ENCODE measurements around the gene PHACTR3. TPM values are rescaled to one million over a fixed set of nuclear protein-coding genes. Genes with fewer than 3 reads are reported as not detected.
"Not testable (repeated sequence)": the region's sequence is repeated elsewhere in the genome, so short reads cannot be mapped to it uniquely, and the experiment has no call there.

PHACTR3 gene
- polyA plus RNA-seq (2013, experiment 1 of 2), result not detected
- polyA plus RNA-seq (2013, experiment 2 of 2), result not detected

DNA sequence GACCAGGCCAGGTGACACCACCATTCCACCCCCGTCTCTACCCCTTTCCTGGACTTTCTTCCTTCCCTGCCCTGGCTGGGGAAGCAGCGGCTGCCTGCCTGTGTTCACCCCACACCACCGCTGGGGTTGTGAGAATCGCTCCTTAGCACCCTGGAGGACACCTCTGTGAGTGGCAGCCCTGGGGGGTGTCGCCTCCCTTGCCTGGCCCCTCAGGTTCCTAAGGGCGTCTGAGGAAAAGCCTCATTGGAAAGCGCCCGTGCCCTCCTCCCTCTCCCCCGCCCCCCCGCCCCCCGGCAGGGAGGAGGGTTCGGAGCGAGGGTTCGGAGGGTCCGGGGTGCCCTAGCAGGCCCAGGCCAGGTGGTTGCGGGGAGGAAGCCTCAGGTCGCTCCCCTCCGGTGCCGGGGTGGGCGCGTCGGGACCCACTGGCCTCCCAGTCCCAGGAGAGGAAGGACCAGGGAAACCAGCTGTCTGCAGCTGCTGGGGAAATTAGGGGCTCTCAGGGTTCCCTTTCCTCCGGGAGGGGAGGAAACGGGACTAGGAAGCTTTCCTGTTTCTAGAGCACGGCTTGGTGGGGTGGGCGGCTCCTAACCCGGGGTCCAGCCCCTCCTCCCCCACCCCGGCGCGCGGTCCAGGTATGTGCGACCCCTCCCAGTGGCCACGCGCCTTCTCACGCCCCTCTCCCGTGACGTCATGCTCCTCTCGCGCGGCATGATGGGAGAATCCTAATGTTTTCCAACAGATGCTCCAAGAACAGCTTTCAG, at the start of gene PHACTR3:
PHACTR3 (plus strand) TSS at position 760 of the 761 bp plus-strand sequence. CDS start 475 bp downstream, outside the sequence.
- no peak within 1 kb of the TSS for H2AK5ac ChIP-seq (ENCODE audit: low read length, severe bottlenecking)
- no peak within 1 kb of the TSS for H3K14ac ChIP-seq (ENCODE audit: low read length in 2 of 2)
- H2AFZ ChIP-seq (ENCODE audit: low read depth, low read length), result no peak within 1 kb of the TSS
- H3K27ac ChIP-seq (ENCODE audit: low read length, poor library complexity, severe bottlenecking), result no peak within 1 kb of the TSS
- H4K91ac ChIP-seq (ENCODE audit: low read length), result no peak within 1 kb of the TSS
- H2BK5ac ChIP-seq (ENCODE audit: low read depth, low read length, poor library complexity, severe bottlenecking), result no peak within 1 kb of the TSS
- H3K4me1 ChIP-seq (ENCODE audit: control insufficient read depth, insufficient read depth, low read depth, low read length), result no peaks in the 10 kb centered on the region
- H3K18ac ChIP-seq (ENCODE audit: low read depth in 1 of 2, low read length in 2 of 2), result no peak within 1 kb of the TSS
- H2BK120ac ChIP-seq (ENCODE audit: low read depth, low read length), result no peak within 1 kb of the TSS
- no peak for DNase-seq
- no peak within 1 kb of the TSS for H2BK15ac ChIP-seq (ENCODE audit: low read depth, poor library complexity, severe bottlenecking)
- H3K9me3 ChIP-seq (ENCODE audit: control insufficient read depth, low read length), result no peaks in the 10 kb centered on the region
- no peak within 1 kb of the TSS for H3K9ac ChIP-seq (ENCODE audit: low read length)
- H3K36me3 ChIP-seq (ENCODE audit: control insufficient read depth in 1 of 2, insufficient read depth in 2 of 2, low read depth in 1 of 2, low read length in 2 of 2), result no peaks in the 10 kb centered on the region
- H3K79me1 ChIP-seq (replicated peaks; ENCODE audit: low read length, poor library complexity, severe bottlenecking), result no peaks in the 10 kb centered on the region
- WGBS, result 79% methylated on average over 36 of the region's 40 CpGs
- no peak within 1 kb of the TSS for H3K4me2 ChIP-seq (ENCODE audit: low read length, poor library complexity, severe bottlenecking)
- peaks cover 0 to 86% of the 10 kb centered on the region in 2 experiments for H3K27me3 ChIP-seq (ENCODE audit: control insufficient read depth in 1 of 2, insufficient read depth in 1 of 2, low read length in 2 of 2)
- no peak within 1 kb of the TSS for H4K8ac ChIP-seq (ENCODE audit: low read length)
- no peak within 1 kb of the TSS for H2BK12ac ChIP-seq (ENCODE audit: low read length in 2 of 2)
- H3K4me3 ChIP-seq (ENCODE audit: insufficient read depth in 1 of 2, low read depth in 1 of 2, low read length in 2 of 2), result no peak within 1 kb of the TSS
- no peak within 1 kb of the TSS for H3K4ac ChIP-seq (ENCODE audit: low read depth in 1 of 2, low read length in 2 of 2)
- no peak within 1 kb of the TSS for H3K23ac ChIP-seq (ENCODE audit: low read length in 2 of 2)

DNA sequence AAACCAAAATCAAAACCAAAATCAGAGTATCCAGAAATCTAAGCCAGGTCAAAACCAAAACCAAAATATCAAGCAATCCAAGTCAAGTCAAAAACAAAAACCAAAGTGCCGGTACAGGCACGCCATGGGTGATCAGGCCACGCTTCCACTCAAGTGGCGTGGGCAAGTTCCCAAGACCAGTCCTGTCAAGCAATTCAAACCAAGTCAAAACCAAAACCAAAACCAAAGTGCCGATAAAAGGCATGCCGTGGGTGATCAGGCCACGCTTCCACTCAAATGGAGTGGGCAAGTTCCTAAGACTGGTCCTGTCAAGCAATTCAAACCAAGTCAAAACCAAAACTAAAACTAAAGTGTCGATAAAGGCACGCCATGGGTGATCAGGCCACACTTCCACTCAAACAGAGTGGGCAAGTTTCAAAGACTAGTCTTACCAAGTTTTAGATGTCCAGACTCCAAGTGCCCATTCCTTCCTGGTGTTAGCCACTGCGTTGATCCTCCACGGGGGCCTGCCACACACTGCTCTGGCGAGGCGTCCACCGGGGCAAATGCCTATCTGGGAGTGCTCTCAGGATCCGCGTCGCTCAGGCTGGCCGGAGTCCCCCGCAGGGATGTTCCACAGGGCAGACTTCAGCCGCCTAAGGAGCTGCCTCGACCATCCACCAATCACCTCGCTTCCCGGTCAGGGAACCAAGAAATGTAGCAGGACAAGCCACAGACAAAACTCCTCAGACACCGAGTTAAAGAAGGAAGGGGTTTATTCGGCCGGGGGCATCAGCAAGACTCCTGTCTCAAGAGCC, 46.4 kb upstream of the PHACTR3 start:
- not testable (repeated sequence) for H3K79me1 ChIP-seq (replicated peaks; ENCODE audit: low read length, poor library complexity, severe bottlenecking); H4K8ac ChIP-seq (ENCODE audit: low read length); H3K4me3 ChIP-seq (ENCODE audit: insufficient read depth in 1 of 2, low read depth in 1 of 2, low read length in 2 of 2); H3K4ac ChIP-seq (ENCODE audit: low read depth in 1 of 2, low read length in 2 of 2); H4K91ac ChIP-seq (ENCODE audit: low read length); H3K9ac ChIP-seq (ENCODE audit: low read length); H3K27ac ChIP-seq (ENCODE audit: low read length, poor library complexity, severe bottlenecking); H2BK12ac ChIP-seq (ENCODE audit: low read length in 2 of 2); H3K23ac ChIP-seq (ENCODE audit: low read length in 2 of 2); H2AK5ac ChIP-seq (ENCODE audit: low read length, severe bottlenecking); H3K14ac ChIP-seq (ENCODE audit: low read length in 2 of 2); H3K36me3 ChIP-seq (ENCODE audit: control insufficient read depth in 1 of 2, insufficient read depth in 2 of 2, low read depth in 1 of 2, low read length in 2 of 2); H2BK15ac ChIP-seq (ENCODE audit: low read depth, poor library complexity, severe bottlenecking); H2AFZ ChIP-seq (ENCODE audit: low read depth, low read length); H2BK120ac ChIP-seq (ENCODE audit: low read depth, low read length); H2BK5ac ChIP-seq (ENCODE audit: low read depth, low read length, poor library complexity, severe bottlenecking); H3K4me2 ChIP-seq (ENCODE audit: low read length, poor library complexity, severe bottlenecking); H3K9me3 ChIP-seq (ENCODE audit: control insufficient read depth, low read length); DNase-seq; H3K18ac ChIP-seq (ENCODE audit: low read depth in 1 of 2, low read length in 2 of 2); H3K4me1 ChIP-seq (ENCODE audit: control insufficient read depth, insufficient read depth, low read depth, low read length)
- H3K27me3 ChIP-seq (ENCODE audit: control insufficient read depth in 1 of 2, insufficient read depth in 1 of 2, low read length in 2 of 2), result peaks cover 0 to 23% of the 10 kb centered on the region in 2 experiments
- WGBS, result 88% methylated on average over 26 of the region's 26 CpGs

DNA sequence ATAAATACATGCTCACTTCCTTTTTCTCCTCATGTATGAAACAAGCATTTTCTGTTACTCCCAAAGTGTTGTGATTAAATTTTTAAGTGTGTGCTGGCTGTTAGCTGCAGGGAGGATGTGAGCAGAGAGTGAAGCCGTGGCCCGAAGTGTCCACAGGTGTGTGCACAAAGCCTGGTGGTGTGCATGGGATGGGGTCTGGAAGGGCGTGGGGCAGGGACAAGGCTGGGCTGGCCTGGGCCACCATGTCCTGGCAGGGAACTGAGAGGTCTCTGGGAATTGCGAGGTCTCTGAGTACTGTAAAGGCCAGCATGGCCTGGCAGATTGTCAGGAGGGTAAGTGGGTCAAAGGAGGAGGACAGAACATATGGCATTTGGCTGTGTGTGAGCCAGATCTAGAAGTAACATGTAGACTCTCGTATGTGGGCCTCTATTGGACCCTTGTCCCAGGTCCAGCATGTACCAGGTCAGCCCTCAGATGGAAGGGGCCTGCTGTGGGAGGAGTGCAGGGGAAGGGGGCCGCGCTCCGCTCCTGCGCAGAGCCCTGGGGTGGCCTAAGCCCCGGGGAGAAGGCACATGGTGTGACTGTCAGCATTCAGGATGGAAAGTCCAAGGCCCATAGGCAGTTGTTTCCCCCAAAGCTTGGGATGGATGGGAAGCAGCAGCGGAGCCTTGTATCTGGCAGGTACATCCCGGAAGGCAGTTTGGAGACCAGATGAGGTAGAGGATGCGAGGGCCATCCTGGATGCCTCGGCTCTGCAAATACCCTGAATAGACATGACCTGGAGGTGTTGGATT, 45.1 kb upstream of the PHACTR3 start:
- H2AK5ac ChIP-seq (ENCODE audit: low read length, severe bottlenecking), result no peak overlapping the region
- H3K27me3 ChIP-seq (ENCODE audit: control insufficient read depth in 1 of 2, insufficient read depth in 1 of 2, low read length in 2 of 2), result peaks cover 0 to 35% of the 10 kb centered on the region in 2 experiments
- H2AFZ ChIP-seq (ENCODE audit: low read depth, low read length), result no peak overlapping the region
- H3K9me3 ChIP-seq (ENCODE audit: control insufficient read depth, low read length), result no peaks in the 10 kb centered on the region
- no peak overlapping the region for H2BK12ac ChIP-seq (ENCODE audit: low read length in 2 of 2)
- DNase-seq, result no peak
- H3K36me3 ChIP-seq (ENCODE audit: control insufficient read depth in 1 of 2, insufficient read depth in 2 of 2, low read depth in 1 of 2, low read length in 2 of 2), result no peaks in the 10 kb centered on the region
- no peaks in the 10 kb centered on the region for H3K79me1 ChIP-seq (replicated peaks; ENCODE audit: low read length, poor library complexity, severe bottlenecking)
- H3K27ac ChIP-seq (ENCODE audit: low read length, poor library complexity, severe bottlenecking), result no peak overlapping the region
- H2BK15ac ChIP-seq (ENCODE audit: low read depth, poor library complexity, severe bottlenecking), result no peak overlapping the region
- no peak overlapping the region for H3K4me2 ChIP-seq (ENCODE audit: low read length, poor library complexity, severe bottlenecking)
- no peak overlapping the region for H3K4me3 ChIP-seq (ENCODE audit: insufficient read depth in 1 of 2, low read depth in 1 of 2, low read length in 2 of 2)
- H3K4ac ChIP-seq (ENCODE audit: low read depth in 1 of 2, low read length in 2 of 2), result no peak overlapping the region
- WGBS, result 80% methylated on average over 14 of the region's 14 CpGs
- H4K8ac ChIP-seq (ENCODE audit: low read length), result no peak overlapping the region
- H2BK120ac ChIP-seq (ENCODE audit: low read depth, low read length), result no peak overlapping the region
- no peak overlapping the region for H4K91ac ChIP-seq (ENCODE audit: low read length)
- H3K14ac ChIP-seq (ENCODE audit: low read length in 2 of 2), result no peak overlapping the region
- no peaks in the 10 kb centered on the region for H3K4me1 ChIP-seq (ENCODE audit: control insufficient read depth, insufficient read depth, low read depth, low read length)
- no peak overlapping the region for H3K23ac ChIP-seq (ENCODE audit: low read length in 2 of 2)
- H2BK5ac ChIP-seq (ENCODE audit: low read depth, low read length, poor library complexity, severe bottlenecking), result no peak overlapping the region
- H3K18ac ChIP-seq (ENCODE audit: low read depth in 1 of 2, low read length in 2 of 2), result no peak overlapping the region
- no peak overlapping the region for H3K9ac ChIP-seq (ENCODE audit: low read length)
